ENCODE results near the gene GALNT1. TPM values are rescaled to one million over a fixed set of nuclear protein-coding genes. Genes with fewer than 3 reads are reported as not detected.

Gene GALNT1
- total RNA-seq, 1 experiment from 2014 or later: 77.9 TPM

DNA sequence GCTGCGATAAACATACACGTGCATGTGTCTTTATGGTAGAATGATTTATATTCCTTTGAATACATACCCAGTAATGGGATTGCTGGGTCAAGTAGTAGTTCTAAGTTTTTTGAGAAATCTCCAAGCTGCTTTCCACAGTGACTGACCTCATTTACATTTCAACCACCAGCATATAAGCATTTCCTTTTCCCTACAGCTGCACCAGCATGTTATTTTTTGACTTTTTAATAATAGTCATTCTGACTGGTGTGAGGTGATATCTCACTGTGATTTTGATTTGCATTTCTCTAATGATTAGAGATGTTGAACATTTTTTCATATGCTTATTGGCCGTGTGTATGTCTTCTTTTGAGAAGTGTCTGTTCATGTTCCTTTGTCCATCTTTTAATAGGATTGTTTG, 22.8 kb downstream of the GALNT1 start:
- Mint-ChIP-seq H3K4me3 (no peak overlapping the region), H3K9me3 (peaks cover 27 to 33% of the 10 kb centered on the region in 2 experiments), H3K36me3 (ENCODE audit: insufficient read depth in 1 of 3, low read depth in 3 of 3) (peaks cover 4 to 41% (median 32%) of the 10 kb centered on the region in 3 experiments; a peak in 6 of 7 replicates), H3K4me1 (peaks cover 15 to 38% of the 10 kb centered on the region in 2 experiments), H3K27me3 (ENCODE audit: low read depth) (no peaks in the 10 kb centered on the region), H3K27ac (0 out of 7 replicates have a peak overlapping the region, but pooled peaks of 1 of the 3 experiments have one; percentile 21)
- Histone ChIP-seq H3K56ac (ENCODE audit: insufficient read length, low read depth, low read length) (no peak overlapping the region), H3K9ac (ENCODE audit: extremely low read depth, insufficient read length, low read length) (no peak overlapping the region), H2BK20ac (ENCODE audit: low read depth, low read length, poor library complexity, severe bottlenecking) (no peak overlapping the region), H3K23ac (ENCODE audit: insufficient read length, low read depth, low read length) (no peak overlapping the region), H3K23me2 (ENCODE audit: insufficient read length, low read depth, low read length, poor library complexity, severe bottlenecking) (no peaks in the 10 kb centered on the region), H3K14ac (ENCODE audit: insufficient read depth, low read length) (no peak overlapping the region), H2AK5ac (ENCODE audit: insufficient read length, low read length) (no peak overlapping the region), H2BK12ac (ENCODE audit: insufficient read length, low read depth, low read length) (no peak overlapping the region), H3T11ph (ENCODE audit: low read length) (no peak overlapping the region), H4K5ac (ENCODE audit: insufficient read length, low read depth, low read length) (no peak overlapping the region), H3K27ac (ENCODE audit: insufficient read length, low read depth, low read length) (no peak overlapping the region), H2BK5ac (ENCODE audit: insufficient read length, low read length) (no peak overlapping the region), H3K79me2 (ENCODE audit: insufficient read depth, low read length) (peaks cover 8% of the 10 kb centered on the region; the same call in 1 of the 2 replicates), H3K18ac (ENCODE audit: insufficient read length, low read depth, low read length) (no peak overlapping the region), H4K91ac (ENCODE audit: insufficient read length, low read depth, low read length) (no peak overlapping the region), H2BK15ac (ENCODE audit: low read depth, low read length) (no peak overlapping the region), H2AFZ (ENCODE audit: low read length) (no peak overlapping the region), H3K79me1 (ENCODE audit: insufficient read depth, low read depth, low read length, poor library complexity, severe bottlenecking) (peaks cover 3% of the 10 kb centered on the region), H4K8ac (replicated peaks; ENCODE audit: insufficient read length, low read depth, low read length) (no peak overlapping the region), H3K4me1 (ENCODE audit: insufficient read depth, low read length) (peaks cover 5% of the 10 kb centered on the region), H2BK120ac (ENCODE audit: low read depth, low read length, poor library complexity, severe bottlenecking) (no peak overlapping the region), H3K4ac (ENCODE audit: low read depth, low read length) (no peak overlapping the region), H3K4me2 (ENCODE audit: insufficient read depth, insufficient read length, low read length) (no peak overlapping the region), H4K20me1 (ENCODE audit: control insufficient read depth, insufficient read depth, insufficient read length) (no peaks in the 10 kb centered on the region), H3K27me3 (ENCODE audit: insufficient read depth, low read length) (no peaks in the 10 kb centered on the region), H3K9me3 (ENCODE audit: control insufficient read depth, low read depth, low read length) (no peaks in the 10 kb centered on the region)
- WGBS (ENCODE audit: extremely low coverage, insufficient read length, low lambda C conversion rate): no CpG with 5 or more reads among the region's 3 CpGs
- TF ChIP-seq CTCF (conservative IDR thresholded peaks at IDR 0.05): no peak
- no peak for DNase-seq
